Gastrocnemius medialis (tissue), 4 donors: ENCODE data around the gene LYST. TPM values are rescaled to one million over a fixed set of nuclear protein-coding genes. Genes with fewer than 3 reads are reported as not detected.

Experiments
- ATAC-seq, 2 donors: fragments of 150-250 bp; one replicate each; pipeline ENCODE4 v1.9.1; 2016
- DNase-seq, 2 donors: peaks; one replicate each; pipeline ENCODE4 v3.0.0-alpha.2; 2019
- H3K27ac ChIP-seq, 4 donors: fragments of 200-600 bp; sonication (generic); 1 replicate in 1 of 4; 2 replicates in 3 of 4; pipeline ENCODE4 v1.5.1; 2016 to 2018; ENCODE audit warnings: mild to moderate bottlenecking in 2 of 4, moderate library complexity in 1 of 4
- H3K27me3 ChIP-seq, 3 donors: fragments of 200-600 bp; sonication (generic) in 2 of 3; 1 replicate in 1 of 3; 2 replicates in 2 of 3; pipeline versions ENCODE4 v1.5.1 to v1.6.0; 2016 to 2019; ENCODE audit warnings: mild to moderate bottlenecking in 1 of 3, moderate library complexity in 1 of 3
- H3K36me3 ChIP-seq, 2 donors: fragments of 200-600 bp; sonication (generic) in 1 of 2; one replicate each; pipeline ENCODE4 v1.5.1; 2017 to 2018
- H3K4me1 ChIP-seq, 2 donors: fragments of 200-600 bp; sonication (generic) in 1 of 2; one replicate each; pipeline ENCODE4 v1.5.1; 2016 to 2017; ENCODE audit warnings: mild to moderate bottlenecking in 2 of 2
- H3K4me3 ChIP-seq, 4 donors: fragments of 200-600 bp; sonication (generic) in 3 of 4; 1 replicate in 1 of 4; 2 replicates in 3 of 4; pipeline ENCODE4 v1.5.1; 2016 to 2019; ENCODE audit warnings: mild to moderate bottlenecking in 2 of 4
- H3K9me3 ChIP-seq, 3 donors: fragments of 200-600 bp; sonication (generic) in 2 of 3; 1 replicate in 1 of 3; 2 replicates in 2 of 3; pipeline ENCODE4 v1.5.1; 2016 to 2019
- POLR2A ChIP-seq, 2 donors: fragments of 450-650 bp; IDR thresholded peaks; one replicate each; pipeline ENCODE4 v1.6.1; 2017; ENCODE audit warnings: antibody characterized with exemption in 2 of 2, mild to moderate bottlenecking in 2 of 2, moderate library complexity in 2 of 2
- in situ Hi-C, 4 donors: fragments of 200-750 bp; cut with MboI; loops; one replicate each; pipeline versions ENCODE4 v1.15.0 to v1.8.0; 2017; ENCODE audit warnings: low sequenced_read_pairs in 4 of 4
- intact Hi-C: fragments of 100-400 bp; cut with DNase I; formaldehyde crosslinking; loops from one replicate; pipeline ENCODE4 v1.15.1; 2023; ENCODE audit warnings: low total_unique reads
- total RNA-seq, 4 donors: library from RNA; depleted of rRNA; stranded (reverse); fragments of >200 nt; gene quantifications; one replicate each; pipeline versions ENCODE4 v1.1.0 to v1.2.3, GENCODE V29; 2016
- TF ChIP-seq, protein P1 (sequence below), 5 experiments: fragments of 450-650 bp in 3 of 5; fragments of 200-600 bp in 2 of 5; sonication (generic) in 2 of 5; IDR thresholded peaks in 4 of 5; conservative IDR thresholded peaks in 1 of 5; 1 replicate in 4 of 5; 2 replicates in 1 of 5; pipeline ENCODE4 v1.5.1; 2016 to 2019; ENCODE audit warnings: antibody characterized with exemption in 5 of 5, mild to moderate bottlenecking in 3 of 5, moderate library complexity in 3 of 5

The LYST gene
- total RNA-seq, 4 donors from 2014 or later = 6.6 to 21.9 (median 10.7) TPM

- Histone ChIP-seq H3K36me3 (no peaks in the 10 kb centered on the region), H3K4me3 (no peak overlapping the region), H3K27me3 (no peaks in the 10 kb centered on the region), H3K4me1 (no peaks in the 10 kb centered on the region), H3K9me3 (no peaks in the 10 kb centered on the region), H3K27ac (no peak overlapping the region)
- DNase-seq (no peak), ATAC-seq (no peak)
- in situ Hi-C loops = no loop called here
- intact Hi-C loops = no loop called here
- TF ChIP-seq POLR2A (IDR thresholded peaks at IDR 0.05) = no peak
Measured at GRCh38 chr1:235898126-235898525, 31.4 kb upstream of the LYST start.

GRCh38 chr1:235893840-235894239, 27.1 kb upstream of the LYST start:
- Histone ChIP-seq H3K27ac (no peak overlapping the region), H3K36me3 (no peaks in the 10 kb centered on the region), H3K9me3 (no peaks in the 10 kb centered on the region), H3K27me3 (no peaks in the 10 kb centered on the region), H3K4me3 (no peak overlapping the region), H3K4me1 (no peaks in the 10 kb centered on the region)
- DNase-seq (no peak), ATAC-seq (no peak)
- in situ Hi-C loops (no loop called here), intact Hi-C loops (no loop called here)
- TF ChIP-seq, protein P1, sequence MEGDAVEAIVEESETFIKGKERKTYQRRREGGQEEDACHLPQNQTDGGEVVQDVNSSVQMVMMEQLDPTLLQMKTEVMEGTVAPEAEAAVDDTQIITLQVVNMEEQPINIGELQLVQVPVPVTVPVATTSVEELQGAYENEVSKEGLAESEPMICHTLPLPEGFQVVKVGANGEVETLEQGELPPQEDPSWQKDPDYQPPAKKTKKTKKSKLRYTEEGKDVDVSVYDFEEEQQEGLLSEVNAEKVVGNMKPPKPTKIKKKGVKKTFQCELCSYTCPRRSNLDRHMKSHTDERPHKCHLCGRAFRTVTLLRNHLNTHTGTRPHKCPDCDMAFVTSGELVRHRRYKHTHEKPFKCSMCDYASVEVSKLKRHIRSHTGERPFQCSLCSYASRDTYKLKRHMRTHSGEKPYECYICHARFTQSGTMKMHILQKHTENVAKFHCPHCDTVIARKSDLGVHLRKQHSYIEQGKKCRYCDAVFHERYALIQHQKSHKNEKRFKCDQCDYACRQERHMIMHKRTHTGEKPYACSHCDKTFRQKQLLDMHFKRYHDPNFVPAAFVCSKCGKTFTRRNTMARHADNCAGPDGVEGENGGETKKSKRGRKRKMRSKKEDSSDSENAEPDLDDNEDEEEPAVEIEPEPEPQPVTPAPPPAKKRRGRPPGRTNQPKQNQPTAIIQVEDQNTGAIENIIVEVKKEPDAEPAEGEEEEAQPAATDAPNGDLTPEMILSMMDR (IDR thresholded peaks at IDR 0.05 in 4 of 5, conservative IDR thresholded peaks at IDR 0.05 in 1 of 5) = no peak
- TF ChIP-seq POLR2A (IDR thresholded peaks at IDR 0.05) = no peak

DNA sequence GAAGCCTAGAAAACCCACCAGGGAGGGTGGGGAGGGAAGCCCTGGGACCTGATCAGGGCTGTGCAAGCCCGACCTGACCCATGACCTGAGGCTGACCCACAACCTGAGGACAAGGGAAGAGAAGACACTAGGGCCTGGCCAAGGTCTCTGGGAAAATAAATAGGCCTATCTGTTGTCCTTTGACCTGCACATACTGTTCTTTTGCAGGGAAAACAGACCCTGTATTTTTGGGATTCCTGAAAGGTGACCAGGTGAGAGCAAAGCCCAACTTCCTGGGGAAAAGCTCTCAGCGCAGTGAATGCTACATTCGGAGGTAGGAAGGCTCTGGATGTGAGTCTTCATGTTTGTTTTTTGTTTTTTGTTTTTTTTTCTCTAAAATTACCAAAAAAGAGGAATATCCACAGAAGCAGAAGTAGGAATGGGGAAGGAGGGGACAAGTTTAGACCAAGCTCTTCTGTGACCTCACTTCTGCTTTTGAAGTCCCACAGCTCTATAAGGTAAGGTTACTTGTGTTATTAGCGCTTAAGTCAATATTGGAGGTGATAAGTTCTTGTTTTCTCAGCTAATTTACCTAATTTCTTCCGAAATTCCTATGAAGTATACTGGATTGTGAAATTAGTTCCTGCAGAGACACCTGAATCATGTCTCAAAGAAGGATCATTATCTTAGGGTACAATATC, 26.2 kb upstream of the LYST start:
- intact Hi-C loops (no loop called here), in situ Hi-C loops (no loop called here)
- ATAC-seq = no peak
- no peaks in the 10 kb centered on the region for H3K36me3 ChIP-seq
- H3K27me3 ChIP-seq = no peaks in the 10 kb centered on the region
- H3K27ac ChIP-seq = no peak overlapping the region
- no peaks in the 10 kb centered on the region for H3K9me3 ChIP-seq
- TF ChIP-seq POLR2A (IDR thresholded peaks at IDR 0.05) = no peak
- TF ChIP-seq, protein P1 (IDR thresholded peaks at IDR 0.05 in 4 of 5, conservative IDR thresholded peaks at IDR 0.05 in 1 of 5) = no peak
- H3K4me3 ChIP-seq = no peak overlapping the region
- no peaks in the 10 kb centered on the region for H3K4me1 ChIP-seq
- no peak for DNase-seq

DNA sequence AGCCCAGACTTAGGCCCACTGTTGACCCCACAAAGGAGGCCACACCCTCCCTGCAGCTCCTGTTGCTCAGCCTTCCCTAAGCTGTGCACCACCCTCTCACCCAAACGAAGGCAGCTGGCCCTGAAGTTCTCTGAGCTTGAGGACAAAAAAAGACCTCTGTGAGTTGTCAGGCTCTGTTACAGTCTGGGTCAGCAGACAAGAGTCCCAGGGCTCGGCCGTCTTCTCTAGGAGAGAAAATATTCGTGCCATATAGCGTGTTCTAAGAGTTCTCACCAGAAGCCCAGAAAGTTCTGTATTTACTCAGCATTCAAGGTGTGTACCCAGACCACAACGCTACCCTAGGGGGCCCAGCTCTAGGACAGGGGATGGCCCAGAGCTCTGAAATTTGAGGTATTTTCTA, 25.5 kb upstream of the LYST start:
- intact Hi-C loops = no loop called here
- H3K9me3 ChIP-seq = no peaks in the 10 kb centered on the region
- no peaks in the 10 kb centered on the region for H3K36me3 ChIP-seq
- DNase-seq (no peak), ATAC-seq (no peak)
- H3K27me3 ChIP-seq = no peaks in the 10 kb centered on the region
- no peak for TF ChIP-seq POLR2A (IDR thresholded peaks at IDR 0.05)
- TF ChIP-seq, protein P1 (IDR thresholded peaks at IDR 0.05 in 4 of 5, conservative IDR thresholded peaks at IDR 0.05 in 1 of 5) = no peak
- H3K4me1 ChIP-seq = no peaks in the 10 kb centered on the region
- no peak overlapping the region for H3K27ac ChIP-seq
- no peak overlapping the region for H3K4me3 ChIP-seq
- in situ Hi-C loops = no loop called here

DNA sequence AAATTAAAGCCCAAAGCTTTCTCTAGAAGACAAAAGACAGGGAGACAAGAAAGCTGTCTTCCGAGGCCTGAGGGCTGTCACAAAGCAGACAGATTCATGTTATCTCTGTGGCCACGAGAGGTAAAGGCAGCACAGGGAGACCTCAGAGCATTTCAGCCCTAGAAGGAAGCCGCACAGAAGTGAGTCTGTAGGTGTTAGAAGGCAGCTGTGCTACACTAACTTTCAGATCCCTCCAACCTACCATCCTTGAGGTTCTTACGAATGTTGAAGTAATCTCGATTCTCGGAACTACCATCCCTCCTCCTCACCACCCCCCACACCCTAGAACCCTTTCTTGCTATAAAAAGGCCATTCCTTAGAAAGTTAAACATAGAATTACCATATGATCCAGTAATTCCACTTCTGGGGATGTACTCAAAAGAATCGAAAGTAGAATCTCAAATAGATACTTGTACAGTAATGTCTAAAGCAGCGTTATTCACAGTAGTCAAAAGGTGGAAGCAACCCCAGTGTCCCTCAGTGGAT, 21.5 kb upstream of the LYST start:
- no peak for DNase-seq

More for the DNA sequence above, 21.5 kb upstream of the LYST start:
- intact Hi-C loops (no loop called here), in situ Hi-C loops (no loop called here)
- Histone ChIP-seq H3K27me3 (no peaks in the 10 kb centered on the region), H3K4me3 (no peak overlapping the region), H3K36me3 (no peaks in the 10 kb centered on the region), H3K4me1 (peaks cover 4 to 7% of the 10 kb centered on the region in 2 donors), H3K27ac (no peak overlapping the region), H3K9me3 (no peaks in the 10 kb centered on the region)
- no peak for TF ChIP-seq POLR2A (IDR thresholded peaks at IDR 0.05)
- TF ChIP-seq, protein P1 (IDR thresholded peaks at IDR 0.05 in 4 of 5, conservative IDR thresholded peaks at IDR 0.05 in 1 of 5) = no peak
- ATAC-seq = no peak
